ENCODE measurements around the gene ACOT11. TPM values are rescaled to one million over a fixed set of nuclear protein-coding genes. Genes with fewer than 3 reads are reported as not detected.
A peak's percentile ranks its signal among the peaks of the same experiment; 100 is the strongest.

ACOT11 gene
- total and polyA plus RNA-seq, 9 of the 15 experiments (the other 6 are each of a cell fraction or from before 2014, with no cell fraction given): 0.04 to 1.2 (median 0.64) TPM; not detected in 2

DNA sequence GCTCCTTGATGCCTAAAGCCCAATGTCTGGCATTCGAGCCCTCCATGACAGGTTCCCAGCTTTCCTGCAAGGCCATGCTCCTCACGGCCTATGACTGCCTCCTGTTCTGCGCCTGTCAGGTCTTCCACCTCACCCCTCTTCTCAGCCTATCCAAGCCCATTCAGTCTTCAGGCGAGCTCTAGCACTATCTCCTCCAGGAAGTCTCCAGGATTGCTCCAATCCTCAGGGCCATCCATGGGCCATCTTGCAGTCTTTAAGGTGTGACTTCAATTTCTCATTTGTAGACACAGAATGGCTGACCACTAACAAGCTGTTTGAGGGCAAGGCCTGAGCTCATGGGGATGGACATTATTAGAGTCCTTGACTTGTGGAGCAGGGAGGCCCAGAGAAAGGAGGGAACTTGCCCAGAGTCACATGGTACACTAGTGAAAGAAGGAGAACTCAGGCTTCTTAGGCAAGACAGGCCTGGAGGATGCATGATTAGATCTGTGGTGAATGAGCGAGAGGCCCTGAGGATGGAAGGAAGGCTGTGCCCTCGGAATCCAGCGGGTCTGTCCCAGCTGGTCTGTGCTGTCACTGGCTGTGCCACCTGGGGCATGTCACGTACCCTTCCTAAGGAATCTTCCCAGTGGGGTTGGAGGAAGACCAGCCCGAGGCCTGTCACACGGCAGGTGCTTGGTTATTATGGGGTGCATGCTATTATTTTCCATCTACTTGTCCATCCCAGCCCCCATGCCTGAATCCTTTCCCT lies 1.2 kb upstream of the ACOT11 start (continued):
- no peak for TF ChIP-seq CREB3 (tag; conservative IDR thresholded peaks at IDR 0.05; ENCODE audit: low read depth)
- TF ChIP-seq ZBTB8A (IDR thresholded peaks at IDR 0.05; ENCODE audit: partially characterized antibody): no peak
- no peak for TF ChIP-seq BRD4 (IDR thresholded peaks at IDR 0.05)
- TF ChIP-seq ZFX (CRISPR knock-in tag; IDR thresholded peaks at IDR 0.05): peak; percentile 49; the same call in 1 of the 2 replicates
- no peak for TF ChIP-seq ZNF217 (CRISPR knock-in tag; IDR thresholded peaks at IDR 0.05)
- TF ChIP-seq BHLHE40 (IDR thresholded peaks at IDR 0.05; ENCODE audit: low read length): no peak
- TF ChIP-seq ARID3A (IDR thresholded peaks at IDR 0.05; ENCODE audit: borderline replicate concordance, low read depth, low read length): no peak
- TF ChIP-seq, protein P1, sequence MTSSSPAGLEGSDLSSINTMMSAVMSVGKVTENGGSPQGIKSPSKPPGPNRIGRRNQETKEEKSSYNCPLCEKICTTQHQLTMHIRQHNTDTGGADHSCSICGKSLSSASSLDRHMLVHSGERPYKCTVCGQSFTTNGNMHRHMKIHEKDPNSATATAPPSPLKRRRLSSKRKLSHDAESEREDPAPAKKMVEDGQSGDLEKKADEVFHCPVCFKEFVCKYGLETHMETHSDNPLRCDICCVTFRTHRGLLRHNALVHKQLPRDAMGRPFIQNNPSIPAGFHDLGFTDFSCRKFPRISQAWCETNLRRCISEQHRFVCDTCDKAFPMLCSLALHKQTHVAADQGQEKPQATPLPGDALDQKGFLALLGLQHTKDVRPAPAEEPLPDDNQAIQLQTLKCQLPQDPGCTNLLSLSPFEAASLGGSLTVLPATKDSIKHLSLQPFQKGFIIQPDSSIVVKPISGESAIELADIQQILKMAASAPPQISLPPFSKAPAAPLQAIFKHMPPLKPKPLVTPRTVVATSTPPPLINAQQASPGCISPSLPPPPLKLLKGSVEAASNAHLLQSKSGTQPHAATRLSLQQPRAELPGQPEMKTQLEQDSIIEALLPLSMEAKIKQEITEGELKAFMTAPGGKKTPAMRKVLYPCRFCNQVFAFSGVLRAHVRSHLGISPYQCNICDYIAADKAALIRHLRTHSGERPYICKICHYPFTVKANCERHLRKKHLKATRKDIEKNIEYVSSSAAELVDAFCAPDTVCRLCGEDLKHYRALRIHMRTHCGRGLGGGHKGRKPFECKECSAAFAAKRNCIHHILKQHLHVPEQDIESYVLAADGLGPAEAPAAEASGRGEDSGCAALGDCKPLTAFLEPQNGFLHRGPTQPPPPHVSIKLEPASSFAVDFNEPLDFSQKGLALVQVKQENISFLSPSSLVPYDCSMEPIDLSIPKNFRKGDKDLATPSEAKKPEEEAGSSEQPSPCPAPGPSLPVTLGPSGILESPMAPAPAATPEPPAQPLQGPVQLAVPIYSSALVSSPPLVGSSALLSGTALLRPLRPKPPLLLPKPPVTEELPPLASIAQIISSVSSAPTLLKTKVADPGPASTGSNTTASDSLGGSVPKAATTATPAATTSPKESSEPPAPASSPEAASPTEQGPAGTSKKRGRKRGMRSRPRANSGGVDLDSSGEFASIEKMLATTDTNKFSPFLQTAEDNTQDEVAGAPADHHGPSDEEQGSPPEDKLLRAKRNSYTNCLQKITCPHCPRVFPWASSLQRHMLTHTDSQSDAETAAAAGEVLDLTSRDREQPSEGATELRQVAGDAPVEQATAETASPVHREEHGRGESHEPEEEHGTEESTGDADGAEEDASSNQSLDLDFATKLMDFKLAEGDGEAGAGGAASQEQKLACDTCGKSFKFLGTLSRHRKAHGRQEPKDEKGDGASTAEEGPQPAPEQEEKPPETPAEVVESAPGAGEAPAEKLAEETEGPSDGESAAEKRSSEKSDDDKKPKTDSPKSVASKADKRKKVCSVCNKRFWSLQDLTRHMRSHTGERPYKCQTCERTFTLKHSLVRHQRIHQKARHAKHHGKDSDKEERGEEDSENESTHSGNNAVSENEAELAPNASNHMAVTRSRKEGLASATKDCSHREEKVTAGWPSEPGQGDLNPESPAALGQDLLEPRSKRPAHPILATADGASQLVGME (CRISPR knock-in tag; IDR thresholded peaks at IDR 0.05): peak; percentile 42; the same call in 1 of the 2 replicates
- TF ChIP-seq ATF2 (CRISPR knock-in tag; IDR thresholded peaks at IDR 0.05): no peak
- TF ChIP-seq ZFP36 (IDR thresholded peaks at IDR 0.05; ENCODE audit: low read depth, low read length, partially characterized antibody): peak; percentile 93
- no peak for TF ChIP-seq TBL1XR1 (IDR thresholded peaks at IDR 0.05; ENCODE audit: low read length in 2 of 2)
